GM21360 (cell line): ENCODE measurements around the gene SSH3.

ENCODE experiments used
- ATAC-seq: cut with Tn5 transposase; IDR thresholded peaks from one replicate; pipeline ENCODE4 v1.9.1; 2021; ENCODE audit warnings: mild to moderate bottlenecking, moderate library complexity; ENCODE audit not compliant: unreplicated experiment

Gene SSH3

GRCh38 chr11:67323526-67323925 lies 20.2 kb downstream of the SSH3 start:
- ATAC-seq = no peak

GRCh38 chr11:67332081-67332691 lies 28.9 kb downstream of the SSH3 start:
- no peak for ATAC-seq

- ATAC-seq = no peak
Measured at GRCh38 chr11:67337257-67337656, 33.9 kb downstream of the SSH3 start.

GRCh38 chr11:67344264-67344663 lies 40.9 kb downstream of the SSH3 start:
- ATAC-seq = no peak

- no peak for ATAC-seq
Measured at GRCh38 chr11:67345247-67345919, 42.1 kb downstream of the SSH3 start.

- no peak for ATAC-seq
Measured at GRCh38 chr11:67345920-67346819, 42.8 kb downstream of the SSH3 start.

- no peak for ATAC-seq
Measured at GRCh38 chr11:67347964-67348749, 44.8 kb downstream of the SSH3 start.

- no peak for ATAC-seq
Measured at GRCh38 chr11:67349036-67349435, 45.7 kb downstream of the SSH3 start.

GRCh38 chr11:67349457-67349856 lies 46.1 kb downstream of the SSH3 start:
- no peak for ATAC-seq

GRCh38 chr11:67349928-67350465 lies 46.7 kb downstream of the SSH3 start:
- no peak for ATAC-seq

GRCh38 chr11:67351275-67352005 lies 48.1 kb downstream of the SSH3 start:
- ATAC-seq = no peak

GRCh38 chr11:67352546-67353316 lies 49.4 kb downstream of the SSH3 start:
- ATAC-seq = peak; percentile 6

GRCh38 chr11:67353317-67354074 lies 50.2 kb downstream of the SSH3 start, which contains the start of gene POLD4:
Gene POLD4, minus strand, starts transcription at chr11:67353546. Its CDS starts 147 bp downstream, at chr11:67353399.
- ATAC-seq = peak; percentile 61

- no peak for ATAC-seq
Measured at GRCh38 chr11:67354075-67355022, 51.0 kb downstream of the SSH3 start.

- ATAC-seq = no peak
Measured at GRCh38 chr11:67355023-67355793, 51.9 kb downstream of the SSH3 start.

- no peak for ATAC-seq
Measured at GRCh38 chr11:67355794-67356386, 52.6 kb downstream of the SSH3 start.
